HCT116 (cell line): Measurements from ENCODE around the gene RNF113A.

ENCODE experiments used
- CEBPB ChIP-seq: IDR thresholded peaks from 2 replicates; pipeline ENCODE4 v1.6.1; 2012; ENCODE audit warnings: low read depth
- CTCF ChIP-seq, 3 experiments: fragments of 200-600 bp in 1 of 3; sonication (generic) in 1 of 3; IDR thresholded peaks in 2 of 3; conservative IDR thresholded peaks in 1 of 3; 2 replicates each; pipeline ENCODE4 v1.5.1; 2012 to 2017; ENCODE audit warnings: low read depth in 2 of 3, low read length in 2 of 3, antibody characterized with exemption in 1 of 3, borderline replicate concordance in 1 of 3, control low read depth in 1 of 3, mild to moderate bottlenecking in 1 of 3, mixed read lengths in 1 of 3, mixed run types in 1 of 3, moderate library complexity in 1 of 3; ENCODE audit not compliant: insufficient read depth in 1 of 3
- EGR1 ChIP-seq: IDR thresholded peaks from 2 replicates; pipeline ENCODE4 v1.6.1; 2012; ENCODE audit warnings: low read depth
- EZH2phosphoT487 ChIP-seq: fragments of 200-600 bp; IDR thresholded peaks from 2 replicates; pipeline ENCODE4 v1.6.1; 2018; ENCODE audit warnings: antibody characterized with exemption, borderline replicate concordance
- MAX ChIP-seq: IDR thresholded peaks from 2 replicates; pipeline ENCODE4 v1.6.1; 2012
- POLR2A ChIP-seq: IDR thresholded peaks from 2 replicates; pipeline ENCODE4 v1.7.0; 2011; ENCODE audit warnings: borderline replicate concordance; ENCODE audit not compliant: insufficient read depth, insufficient read length; ENCODE audit errors: extremely low read depth
- POLR2AphosphoS5 ChIP-seq: IDR thresholded peaks from 2 replicates; pipeline ENCODE4 v1.6.1; 2011; ENCODE audit warnings: mild to moderate bottlenecking, low read depth, low read length, moderate library complexity
- RAD21 ChIP-seq: IDR thresholded peaks from 2 replicates; pipeline ENCODE4 v1.6.1; 2012; ENCODE audit warnings: low read depth, mild to moderate bottlenecking
- SP1 ChIP-seq: IDR thresholded peaks from 2 replicates; pipeline ENCODE4 v1.6.1; 2012; ENCODE audit warnings: low read depth
- TCF7L2 ChIP-seq: IDR thresholded peaks from 2 replicates; pipeline ENCODE4 v1.7.0; 2011; ENCODE audit warnings: borderline replicate concordance, inconsistent platforms; ENCODE audit not compliant: insufficient read depth, insufficient read length; ENCODE audit errors: extremely low read depth

GRCh38 chrX:119917877-119918276 is 46.3 kb upstream of the RNF113A start:
- TF ChIP-seq TCF7L2 (no peak), MAX (no peak), EZH2phosphoT487 (no peak), SP1 (no peak), RAD21 (no peak), CTCF (IDR thresholded peaks at IDR 0.05 in 2 of 3, conservative IDR thresholded peaks at IDR 0.05 in 1 of 3; ENCODE audit: borderline replicate concordance in 1 of 3, insufficient read depth in 1 of 3, low read depth in 2 of 3, low read length in 2 of 3) (no peak), POLR2A (no peak), POLR2AphosphoS5 (no peak), CEBPB (no peak), EGR1 (no peak)
